H1 (cell line): ENCODE measurements around the gene MAP7D2. TPM values are rescaled to one million over a fixed set of nuclear protein-coding genes. Genes with fewer than 3 reads are reported as not detected.

Experiments used
- CTCF ChIA-PET: fragments of 300-600 bp; sonication (Branson Sonifier 250); formaldehyde crosslinking; loops from one replicate; lab custom pipeline; 2021; ENCODE audit not compliant: partially characterized antibody; lab: Charles Lee
- POLR2A ChIA-PET: fragments of 300-600 bp; sonication (Branson Sonifier 250); formaldehyde crosslinking; loops from one replicate; lab custom pipeline; 2021; ENCODE audit warnings: inconsistent platforms; ENCODE audit not compliant: partially characterized antibody; lab: Charles Lee
- DNase-seq, 2 experiments: peaks; one replicate each; pipeline versions ENCODE4 v3.0.0 to v3.0.0-alpha.2; 2010 to 2022; ENCODE audit warnings: low spot score in 2 of 2, low read depth in 1 of 2, mixed read lengths in 1 of 2
- FAIRE-seq: peaks from 2 replicates; lab custom pipeline; 2011; peaks lifted over from hg19 to GRCh38; lab: Jason Lieb, UNC
- H2AFZ ChIP-seq: 2 replicates; pipeline ENCODE4 v1.8.1; 2012; ENCODE audit warnings: low read length, inconsistent platforms
- H2AK5ac ChIP-seq: 2 replicates; pipeline ENCODE4 v1.6.1; 2013; ENCODE audit warnings: low read depth, low read length
- H2BK120ac ChIP-seq: replicated peaks from 2 replicates; pipeline ENCODE3; 2013; ENCODE audit warnings: low read depth, low read length, inconsistent platforms
- H2BK12ac ChIP-seq: 2 replicates; pipeline ENCODE4 v1.6.1; 2013; ENCODE audit warnings: low read depth, low read length
- H2BK15ac ChIP-seq: 2 replicates; pipeline ENCODE4 v1.6.1; 2013; ENCODE audit warnings: low read length
- H2BK20ac ChIP-seq: 2 replicates; pipeline ENCODE4 v1.6.1; 2013; ENCODE audit warnings: low read length
- H2BK5ac ChIP-seq: 2 replicates; pipeline ENCODE4 v1.6.1; 2013; ENCODE audit warnings: low read depth, low read length
- H3K14ac ChIP-seq: 2 replicates; pipeline ENCODE4 v1.6.1; 2013; ENCODE audit warnings: inconsistent platforms; ENCODE audit not compliant: insufficient read length
- H3K18ac ChIP-seq: 2 replicates; pipeline ENCODE4 v1.6.1; 2013; ENCODE audit warnings: low read length; ENCODE audit errors: extremely low read depth
- H3K23ac ChIP-seq: 2 replicates; pipeline ENCODE4 v1.6.1; 2013; ENCODE audit warnings: inconsistent platforms; ENCODE audit not compliant: insufficient read length
- H3K23me2 ChIP-seq: 2 replicates; pipeline ENCODE4 v1.6.1; 2013; ENCODE audit warnings: low read depth, low read length
- H3K27ac ChIP-seq: 2 replicates; pipeline ENCODE4 v1.6.1; 2011; ENCODE audit warnings: low read depth, low read length, inconsistent platforms
- H3K27me3 ChIP-seq, 4 experiments: replicated peaks in 1 of 4; 1 replicate in 1 of 4; 2 replicates in 3 of 4; pipeline versions ENCODE4 v1.6.1 to v1.8.1; 2011 to 2013; ENCODE audit warnings: low read length in 3 of 4, mild to moderate bottlenecking in 3 of 4, inconsistent platforms in 2 of 4, mixed read lengths in 2 of 4, moderate library complexity in 1 of 4; ENCODE audit not compliant: control insufficient read depth in 3 of 4, insufficient read depth in 3 of 4; ENCODE audit errors: extremely low read depth in 1 of 4
- H3K36me3 ChIP-seq, 4 experiments: 2 replicates each; pipeline versions ENCODE4 v1.6.1 to v1.8.1; 2011 to 2013; ENCODE audit warnings: mild to moderate bottlenecking in 4 of 4, low read length in 3 of 4, moderate library complexity in 2 of 4, control low read depth in 1 of 4, inconsistent platforms in 1 of 4; ENCODE audit not compliant: insufficient read depth in 4 of 4, control insufficient read depth in 2 of 4
- H3K4ac ChIP-seq: replicated peaks from 2 replicates; pipeline ENCODE3; 2013; ENCODE audit warnings: low read length, low read depth, mixed read lengths, inconsistent platforms; ENCODE audit not compliant: insufficient read length
- H3K4me1 ChIP-seq, 4 experiments: replicated peaks in 1 of 4; 1 replicate in 1 of 4; 2 replicates in 3 of 4; pipeline versions ENCODE4 v1.6.1 to v1.8.1; 2011 to 2013; ENCODE audit warnings: low read length in 3 of 4, inconsistent platforms in 2 of 4, mixed read lengths in 1 of 4; ENCODE audit not compliant: insufficient read depth in 4 of 4, control insufficient read depth in 3 of 4
- H3K4me2 ChIP-seq, 2 experiments: 2 replicates each; pipeline versions ENCODE4 v1.6.1 to v1.8.1; 2011 to 2013; ENCODE audit warnings: low read depth in 2 of 2, low read length in 2 of 2, control low read depth in 1 of 2, inconsistent platforms in 1 of 2, mild to moderate bottlenecking in 1 of 2; ENCODE audit not compliant: insufficient read depth in 1 of 2
- H3K4me3 ChIP-seq, 4 experiments: fragments of 200-600, 300-600 bp in 1 of 4; sonication (generic), shearing (Covaris generic), sonication (Bioruptor Twin) in 1 of 4; 2 replicates each; pipeline versions ENCODE4 v1.5.1 to v1.8.1; 2011 to 2016; ENCODE audit warnings: low read length in 4 of 4, low read depth in 3 of 4, control low read depth in 2 of 4, inconsistent platforms in 2 of 4, mild to moderate bottlenecking in 2 of 4, mixed read lengths in 1 of 4, moderate library complexity in 1 of 4; ENCODE audit not compliant: insufficient read depth in 2 of 4; ENCODE audit errors: extremely low read depth in 1 of 4
- H3K56ac ChIP-seq: replicated peaks from 2 replicates; pipeline ENCODE3; 2013; ENCODE audit warnings: low read depth, mild to moderate bottlenecking, mixed read lengths, low read length, inconsistent platforms; ENCODE audit not compliant: insufficient read length
- H3K79me1 ChIP-seq: 2 replicates; pipeline ENCODE4 v1.6.1; 2013; ENCODE audit warnings: low read depth, low read length, control low read depth
- H3K79me2 ChIP-seq, 2 experiments: 2 replicates each; pipeline versions ENCODE4 v1.6.1 to v1.8.1; 2012 to 2013; ENCODE audit warnings: low read length in 2 of 2, mild to moderate bottlenecking in 2 of 2, inconsistent platforms in 1 of 2; ENCODE audit not compliant: insufficient read depth in 2 of 2, control insufficient read depth in 1 of 2
- H3K9ac ChIP-seq, 4 experiments: replicated peaks in 1 of 4; 1 replicate in 1 of 4; 2 replicates in 3 of 4; pipeline versions ENCODE4 v1.6.1 to v1.8.1; 2011 to 2013; ENCODE audit warnings: low read depth in 3 of 4, low read length in 3 of 4, control low read depth in 2 of 4, mild to moderate bottlenecking in 2 of 4, moderate library complexity in 2 of 4, inconsistent platforms in 1 of 4; ENCODE audit errors: extremely low read depth in 1 of 4
- H3K9me3 ChIP-seq, 2 experiments: 2 replicates each; pipeline versions ENCODE4 v1.6.1 to v1.8.1; 2012 to 2013; ENCODE audit warnings: mild to moderate bottlenecking in 2 of 2, moderate library complexity in 2 of 2, control low read depth in 1 of 2, inconsistent platforms in 1 of 2, low read depth in 1 of 2, low read length in 1 of 2, mixed read lengths in 1 of 2; ENCODE audit not compliant: insufficient read depth in 2 of 2
- H4K20me1 ChIP-seq, 2 experiments: replicated peaks in 1 of 2; 2 replicates each; pipeline versions ENCODE3 to v1.8.1; 2011 to 2013; ENCODE audit warnings: inconsistent platforms in 2 of 2, low read length in 2 of 2, mild to moderate bottlenecking in 1 of 2; ENCODE audit not compliant: insufficient read depth in 2 of 2, control insufficient read depth in 1 of 2
- H4K5ac ChIP-seq: 2 replicates; pipeline ENCODE4 v1.6.1; 2013; ENCODE audit warnings: low read length, low read depth, mixed read lengths, inconsistent platforms; ENCODE audit not compliant: insufficient read length
- H4K8ac ChIP-seq: 2 replicates; pipeline ENCODE4 v1.8.0; 2013; ENCODE audit warnings: mild to moderate bottlenecking, moderate library complexity, low read length, inconsistent platforms; ENCODE audit not compliant: insufficient read depth; ENCODE audit errors: extremely low read depth
- H4K91ac ChIP-seq: replicated peaks from 2 replicates; pipeline ENCODE3; 2013; ENCODE audit warnings: low read length, mixed read lengths, inconsistent platforms; ENCODE audit not compliant: insufficient read length
- NANOG ChIP-seq: IDR thresholded peaks from 2 replicates; pipeline ENCODE4 v1.6.1; 2011; ENCODE audit warnings: low read length, low read depth, mild to moderate bottlenecking, inconsistent platforms; ENCODE audit not compliant: insufficient read depth, poor library complexity, severe bottlenecking
- WGBS, 2 experiments: shearing (Covaris generic) in 1 of 2; methylation state at CpG; one replicate each; pipeline versions ENCODE4 v1.1.6 to v1.1.7; 2013 to 2015; ENCODE audit warnings: low lambda C conversion rate in 2 of 2, mixed read lengths in 2 of 2, inconsistent platforms in 1 of 2, low coverage in 1 of 2, missing lambda C conversion rate in 1 of 2; ENCODE audit not compliant: insufficient replicate concordance in 2 of 2, insufficient coverage in 1 of 2, insufficient read length in 1 of 2; ENCODE audit errors: extremely low coverage in 1 of 2, missing lambda C conversion rate in 1 of 2; 5-methylcytosine and 5-hydroxymethylcytosine counted together
- polyA plus RNA-seq, 7 experiments: library from polyadenylated mRNA; depleted of rRNA in 3 of 7; stranded (reverse) in 5 of 7; unstranded in 2 of 7; fragments of >200 nt in 5 of 7; fragments of 200-250 nt in 2 of 7; gene quantifications; 1 replicate in 5 of 7; 2 replicates in 1 of 7; 4 replicates in 1 of 7; pipeline versions ENCODE4 v1.2.1 to v1.2.3, GENCODE V29; 2011 to 2013; ENCODE audit warnings: missing spikeins in 2 of 7, mixed read lengths in 2 of 7
- total RNA-seq: library from RNA; stranded (reverse); fragmentation: NEBNext Ultra II Directional; extraction: Animal tissue kit (Norgen Biotek cat#: 25700); gene quantifications from 2 replicates; pipeline ENCODE4 v1.2.1, GENCODE V29; 2021

Gene MAP7D2
- total and polyA plus RNA-seq, 2 of the 8 experiments (the other 6 are each of a cell fraction or from before 2014, with no cell fraction given), result 0.65 to 0.83 TPM

DNA sequence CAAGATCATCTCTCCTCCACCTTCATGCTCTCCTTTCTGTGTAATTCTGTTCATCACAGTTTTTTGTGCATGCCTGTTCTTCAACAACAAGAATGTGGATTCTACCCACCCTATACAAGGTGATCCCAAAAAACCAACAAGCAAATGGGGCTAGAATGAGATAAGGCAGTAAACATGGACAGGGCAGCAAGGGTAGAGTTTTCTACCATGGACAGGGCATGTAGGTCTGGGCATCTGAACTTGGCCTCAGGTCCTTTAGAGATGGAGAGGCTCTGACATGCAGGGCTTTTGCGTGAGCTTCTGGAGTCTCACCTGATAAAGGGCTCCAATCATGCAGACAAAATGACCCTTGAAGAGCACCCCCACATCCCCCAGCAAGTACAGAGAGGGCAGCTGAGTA is 36.4 kb downstream of the MAP7D2 start:
- Histone ChIP-seq H2BK15ac (no peak overlapping the region), H4K8ac (no peak overlapping the region), H3K4me2 (no peak overlapping the region), H3K4me3 (no peak overlapping the region), H2BK12ac (no peak overlapping the region), H4K5ac (no peak overlapping the region), H2AK5ac (no peak overlapping the region), H3K56ac (no peak overlapping the region), H3K4ac (no peak overlapping the region), H3K23me2 (no peaks in the 10 kb centered on the region), H3K27me3 (no peaks in the 10 kb centered on the region), H2AFZ (no peak overlapping the region), H3K9me3 (no peaks in the 10 kb centered on the region), H2BK120ac (no peak overlapping the region), H2BK5ac (no peak overlapping the region), H4K91ac (no peak overlapping the region), H3K27ac (no peak overlapping the region), H3K79me2 (no peaks in the 10 kb centered on the region), H2BK20ac (no peak overlapping the region), H3K79me1 (no peaks in the 10 kb centered on the region), H4K20me1 (no peaks in the 10 kb centered on the region), H3K4me1 (no peaks in the 10 kb centered on the region), H3K36me3 (no peaks in the 10 kb centered on the region), H3K14ac (no peak overlapping the region), H3K18ac (no peak overlapping the region), H3K23ac (no peak overlapping the region), H3K9ac (no peak overlapping the region)
- FAIRE-seq, result no peak
- CTCF ChIA-PET, result interaction anchor here (1.4 to 1.5 kb wide), 2 partner anchors 14 to 17 kb away, joined by 3 to 9 read pairs; no protein-coding TSS in a partner anchor
- WGBS, 2 experiments, result 100% methylated on average over 1 of the region's 1 CpG; no CpG with 5 or more reads in 1 of the 2 experiments
- no peak for DNase-seq
- no peak for TF ChIP-seq NANOG
- POLR2A ChIA-PET, result no interaction called here
